Measurements from ENCODE around the gene SBF2. TPM values are rescaled to one million over a fixed set of nuclear protein-coding genes. Genes with fewer than 3 reads are reported as not detected.

Gene SBF2
- total and polyA plus RNA-seq, 2 of the 13 experiments (the other 11 are each of a cell fraction or from before 2014, with no cell fraction given), result 24.0 to 45.8 TPM

DNA sequence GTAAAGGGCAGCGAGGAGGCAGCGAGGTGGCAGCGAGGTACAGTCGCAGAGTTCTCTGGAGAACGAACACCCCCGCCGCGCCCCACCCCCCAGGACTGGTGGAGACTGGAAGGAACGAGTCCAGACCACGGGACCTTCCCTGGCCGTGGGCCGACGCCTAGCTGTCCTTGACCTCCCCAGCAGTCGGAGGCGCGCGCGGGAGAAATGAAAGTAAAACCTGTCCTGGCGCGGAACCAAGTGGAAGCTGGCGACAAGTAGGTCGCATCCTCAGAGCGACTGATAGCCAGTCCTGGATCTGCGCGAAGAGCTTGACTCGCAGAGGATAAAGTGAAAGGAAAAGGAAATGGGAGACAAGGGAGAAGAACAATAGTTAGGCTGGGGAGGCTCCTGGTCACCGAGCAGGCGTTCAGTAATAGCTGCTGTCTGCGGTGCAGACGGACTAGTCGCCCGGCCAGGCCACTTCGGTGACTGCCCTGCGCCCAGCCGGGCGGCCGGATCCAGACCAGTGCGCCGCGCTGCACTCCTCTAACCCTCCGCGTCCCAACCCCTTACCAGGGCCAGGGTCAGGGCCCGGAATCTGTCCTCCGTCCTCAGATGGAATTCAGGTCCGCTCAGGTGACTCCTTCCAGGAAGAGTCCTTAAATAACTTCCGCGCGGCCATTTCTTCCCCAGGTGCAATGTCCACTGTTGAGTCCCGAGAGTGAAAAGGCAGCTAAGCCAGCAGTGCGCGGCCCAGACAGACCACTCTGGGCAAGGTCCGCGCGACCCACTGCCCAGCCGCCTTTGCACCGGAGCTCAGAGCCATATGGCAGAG lies 8.9 kb upstream of the SBF2 start (continued):
- TF ChIP-seq, protein P1, sequence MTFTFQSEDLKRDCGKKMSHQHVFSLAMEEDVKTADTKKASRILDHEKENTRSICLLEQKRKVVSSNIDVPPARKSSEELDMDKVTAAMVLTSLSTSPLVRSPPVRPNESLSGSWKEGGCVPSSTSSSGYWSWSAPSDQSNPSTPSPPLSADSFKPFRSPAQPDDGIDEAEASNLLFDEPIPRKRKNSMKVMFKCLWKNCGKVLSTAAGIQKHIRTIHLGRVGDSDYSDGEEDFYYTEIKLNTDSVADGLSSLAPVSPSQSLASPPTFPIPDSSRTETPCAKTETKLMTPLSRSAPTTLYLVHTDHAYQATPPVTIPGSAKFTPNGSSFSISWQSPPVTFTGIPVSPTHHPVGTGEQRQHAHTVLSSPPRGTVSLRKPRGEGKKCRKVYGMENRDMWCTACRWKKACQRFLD (CRISPR knock-in tag; IDR thresholded peaks at IDR 0.05; ENCODE audit: borderline replicate concordance), result 0 out of 2 replicates have a peak, but pooled peaks have one; percentile 61
- no peak for TF ChIP-seq NKX3-1 (CRISPR knock-in tag; IDR thresholded peaks at IDR 0.05)
- 0 out of 2 replicates have a peak, but pooled peaks have one; percentile 55 for TF ChIP-seq ZNF570 (CRISPR knock-in tag; IDR thresholded peaks at IDR 0.05; ENCODE audit: borderline replicate concordance)
- TF ChIP-seq, protein P2, sequence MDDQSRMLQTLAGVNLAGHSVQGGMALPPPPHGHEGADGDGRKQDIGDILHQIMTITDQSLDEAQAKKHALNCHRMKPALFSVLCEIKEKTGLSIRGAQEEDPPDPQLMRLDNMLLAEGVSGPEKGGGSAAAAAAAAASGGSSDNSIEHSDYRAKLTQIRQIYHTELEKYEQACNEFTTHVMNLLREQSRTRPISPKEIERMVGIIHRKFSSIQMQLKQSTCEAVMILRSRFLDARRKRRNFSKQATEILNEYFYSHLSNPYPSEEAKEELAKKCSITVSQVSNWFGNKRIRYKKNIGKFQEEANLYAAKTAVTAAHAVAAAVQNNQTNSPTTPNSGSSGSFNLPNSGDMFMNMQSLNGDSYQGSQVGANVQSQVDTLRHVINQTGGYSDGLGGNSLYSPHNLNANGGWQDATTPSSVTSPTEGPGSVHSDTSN (CRISPR knock-in tag; IDR thresholded peaks at IDR 0.05; ENCODE audit: borderline replicate concordance), result no peak
- no peak for TF ChIP-seq RFXAP (CRISPR knock-in tag; IDR thresholded peaks at IDR 0.05; ENCODE audit: borderline replicate concordance)
- no peak for TF ChIP-seq ZNF24 (IDR thresholded peaks at IDR 0.05)
- TF ChIP-seq GABPA (IDR thresholded peaks at IDR 0.05; ENCODE audit: low read depth, low read length), result no peak
- peak; percentile 34; the same call in 1 of the 2 replicates for TF ChIP-seq GABPA (CRISPR knock-in tag; IDR thresholded peaks at IDR 0.05; ENCODE audit: low read depth)
- TF ChIP-seq, protein P3, sequence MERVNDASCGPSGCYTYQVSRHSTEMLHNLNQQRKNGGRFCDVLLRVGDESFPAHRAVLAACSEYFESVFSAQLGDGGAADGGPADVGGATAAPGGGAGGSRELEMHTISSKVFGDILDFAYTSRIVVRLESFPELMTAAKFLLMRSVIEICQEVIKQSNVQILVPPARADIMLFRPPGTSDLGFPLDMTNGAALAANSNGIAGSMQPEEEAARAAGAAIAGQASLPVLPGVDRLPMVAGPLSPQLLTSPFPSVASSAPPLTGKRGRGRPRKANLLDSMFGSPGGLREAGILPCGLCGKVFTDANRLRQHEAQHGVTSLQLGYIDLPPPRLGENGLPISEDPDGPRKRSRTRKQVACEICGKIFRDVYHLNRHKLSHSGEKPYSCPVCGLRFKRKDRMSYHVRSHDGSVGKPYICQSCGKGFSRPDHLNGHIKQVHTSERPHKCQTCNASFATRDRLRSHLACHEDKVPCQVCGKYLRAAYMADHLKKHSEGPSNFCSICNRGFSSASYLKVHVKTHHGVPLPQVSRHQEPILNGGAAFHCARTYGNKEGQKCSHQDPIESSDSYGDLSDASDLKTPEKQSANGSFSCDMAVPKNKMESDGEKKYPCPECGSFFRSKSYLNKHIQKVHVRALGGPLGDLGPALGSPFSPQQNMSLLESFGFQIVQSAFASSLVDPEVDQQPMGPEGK (CRISPR knock-in tag; IDR thresholded peaks at IDR 0.05), result peak; percentile 86
- peak; percentile 65; the same call in 1 of the 2 replicates for TF ChIP-seq NCOA1 (CRISPR knock-in tag; IDR thresholded peaks at IDR 0.05)
- TF ChIP-seq, protein P4, sequence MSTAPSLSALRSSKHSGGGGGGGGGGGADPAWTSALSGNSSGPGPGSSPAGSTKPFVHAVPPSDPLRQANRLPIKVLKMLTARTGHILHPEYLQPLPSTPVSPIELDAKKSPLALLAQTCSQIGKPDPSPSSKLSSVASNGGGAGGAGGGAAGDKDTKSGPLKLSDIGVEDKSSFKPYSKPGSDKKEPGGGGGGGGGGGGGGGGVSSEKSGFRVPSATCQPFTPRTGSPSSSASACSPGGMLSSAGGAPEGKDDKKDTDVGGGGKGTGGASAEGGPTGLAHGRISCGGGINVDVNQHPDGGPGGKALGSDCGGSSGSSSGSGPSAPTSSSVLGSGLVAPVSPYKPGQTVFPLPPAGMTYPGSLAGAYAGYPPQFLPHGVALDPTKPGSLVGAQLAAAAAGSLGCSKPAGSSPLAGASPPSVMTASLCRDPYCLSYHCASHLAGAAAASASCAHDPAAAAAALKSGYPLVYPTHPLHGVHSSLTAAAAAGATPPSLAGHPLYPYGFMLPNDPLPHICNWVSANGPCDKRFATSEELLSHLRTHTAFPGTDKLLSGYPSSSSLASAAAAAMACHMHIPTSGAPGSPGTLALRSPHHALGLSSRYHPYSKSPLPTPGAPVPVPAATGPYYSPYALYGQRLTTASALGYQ (CRISPR knock-in tag; IDR thresholded peaks at IDR 0.05), result 0 out of 2 replicates have a peak, but pooled peaks have one; percentile 20
- TF ChIP-seq, protein P5, sequence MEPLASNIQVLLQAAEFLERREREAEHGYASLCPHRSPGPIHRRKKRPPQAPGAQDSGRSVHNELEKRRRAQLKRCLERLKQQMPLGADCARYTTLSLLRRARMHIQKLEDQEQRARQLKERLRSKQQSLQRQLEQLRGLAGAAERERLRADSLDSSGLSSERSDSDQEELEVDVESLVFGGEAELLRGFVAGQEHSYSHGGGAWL (CRISPR knock-in tag; IDR thresholded peaks at IDR 0.05), result no peak; the same call in 1 of the 2 replicates
- TF ChIP-seq ZNF629 (CRISPR knock-in tag; conservative IDR thresholded peaks at IDR 0.05), result peak; percentile 23; the same call in 1 of the 2 replicates
- no peak for TF ChIP-seq PCBP2 (optimal IDR thresholded peaks at IDR 0.05; ENCODE audit: low read depth, low read length, poor library complexity, severe bottlenecking)
- TF ChIP-seq, protein P6, sequence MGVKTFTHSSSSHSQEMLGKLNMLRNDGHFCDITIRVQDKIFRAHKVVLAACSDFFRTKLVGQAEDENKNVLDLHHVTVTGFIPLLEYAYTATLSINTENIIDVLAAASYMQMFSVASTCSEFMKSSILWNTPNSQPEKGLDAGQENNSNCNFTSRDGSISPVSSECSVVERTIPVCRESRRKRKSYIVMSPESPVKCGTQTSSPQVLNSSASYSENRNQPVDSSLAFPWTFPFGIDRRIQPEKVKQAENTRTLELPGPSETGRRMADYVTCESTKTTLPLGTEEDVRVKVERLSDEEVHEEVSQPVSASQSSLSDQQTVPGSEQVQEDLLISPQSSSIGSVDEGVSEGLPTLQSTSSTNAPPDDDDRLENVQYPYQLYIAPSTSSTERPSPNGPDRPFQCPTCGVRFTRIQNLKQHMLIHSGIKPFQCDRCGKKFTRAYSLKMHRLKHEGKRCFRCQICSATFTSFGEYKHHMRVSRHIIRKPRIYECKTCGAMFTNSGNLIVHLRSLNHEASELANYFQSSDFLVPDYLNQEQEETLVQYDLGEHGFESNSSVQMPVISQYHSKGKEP (CRISPR knock-in tag; IDR thresholded peaks at IDR 0.05), result no peak
- TF ChIP-seq, protein P7, sequence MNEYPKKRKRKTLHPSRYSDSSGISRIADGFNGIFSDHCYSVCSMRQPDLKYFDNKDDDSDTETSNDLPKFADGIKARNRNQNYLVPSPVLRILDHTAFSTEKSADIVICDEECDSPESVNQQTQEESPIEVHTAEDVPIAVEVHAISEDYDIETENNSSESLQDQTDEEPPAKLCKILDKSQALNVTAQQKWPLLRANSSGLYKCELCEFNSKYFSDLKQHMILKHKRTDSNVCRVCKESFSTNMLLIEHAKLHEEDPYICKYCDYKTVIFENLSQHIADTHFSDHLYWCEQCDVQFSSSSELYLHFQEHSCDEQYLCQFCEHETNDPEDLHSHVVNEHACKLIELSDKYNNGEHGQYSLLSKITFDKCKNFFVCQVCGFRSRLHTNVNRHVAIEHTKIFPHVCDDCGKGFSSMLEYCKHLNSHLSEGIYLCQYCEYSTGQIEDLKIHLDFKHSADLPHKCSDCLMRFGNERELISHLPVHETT (CRISPR knock-in tag; conservative IDR thresholded peaks at IDR 0.05), result no peak
